Activated T-helper 9 cell treated with anti-CD3 and anti-CD28 coated beads, Interleukin-2, amount 50 U/mL, for 16 hours (primary cell): ENCODE results near the gene TMTC1.
"Not testable (repeated sequence)": the region's sequence is repeated elsewhere in the genome, so short reads cannot be mapped to it uniquely, and the experiment has no call there.

Source experiments
- DNase-seq: peaks from one replicate; pipeline ENCODE4 v3.0.0-alpha.2; 2020; ENCODE audit warnings: low read depth

The TMTC1 gene

GRCh38 chr12:29783773-29784666 is at the start of gene TMTC1:
TSS of gene TMTC1 (minus strand) at chr12:29783942. CDS start at chr12:29783751, 191 bp downstream.
- no peak for DNase-seq

GRCh38 chr12:29831173-29831572 is 47.4 kb upstream of the TMTC1 start:
- no peak for DNase-seq

GRCh38 chr12:29830391-29830790 is 46.6 kb upstream of the TMTC1 start:
- no peak for DNase-seq

- DNase-seq, result no peak
Measured at GRCh38 chr12:29818916-29819623, 35.3 kb upstream of the TMTC1 start.

- no peak for DNase-seq
Measured at GRCh38 chr12:29816874-29817725, 33.4 kb upstream of the TMTC1 start.

GRCh38 chr12:29809616-29810361 is 26.0 kb upstream of the TMTC1 start:
- DNase-seq, result not testable (repeated sequence)

GRCh38 chr12:29807129-29807528 is 23.4 kb upstream of the TMTC1 start:
- no peak for DNase-seq

GRCh38 chr12:29804019-29804418 is 20.3 kb upstream of the TMTC1 start:
- DNase-seq, result no peak

- DNase-seq, result no peak
Measured at GRCh38 chr12:29799591-29799990, 15.8 kb upstream of the TMTC1 start.

- no peak for DNase-seq
Measured at GRCh38 chr12:29797565-29798355, 14.0 kb upstream of the TMTC1 start.

- no peak for DNase-seq
Measured at GRCh38 chr12:29796823-29797263, 13.1 kb upstream of the TMTC1 start.

GRCh38 chr12:29795715-29796114 is 12.0 kb upstream of the TMTC1 start:
- DNase-seq, result no peak

GRCh38 chr12:29794862-29795261 is 11.1 kb upstream of the TMTC1 start:
- DNase-seq, result no peak

GRCh38 chr12:29792853-29793252 is 9.1 kb upstream of the TMTC1 start:
- no peak for DNase-seq

- no peak for DNase-seq
Measured at GRCh38 chr12:29792132-29792531, 8.4 kb upstream of the TMTC1 start.

- no peak for DNase-seq
Measured at GRCh38 chr12:29782871-29783772, 620 bp downstream of the TMTC1 start.

- no peak for DNase-seq
Measured at GRCh38 chr12:29782285-29782870, 1.4 kb downstream of the TMTC1 start.

- DNase-seq, result no peak
Measured at GRCh38 chr12:29781705-29782266, 2.0 kb downstream of the TMTC1 start.

- no peak for DNase-seq
Measured at GRCh38 chr12:29781188-29781587, 2.6 kb downstream of the TMTC1 start.
